ENCODE data around the gene KCNK7. TPM values are rescaled to one million over a fixed set of nuclear protein-coding genes. Genes with fewer than 3 reads are reported as not detected.

KCNK7 gene
- polyA plus RNA-seq, 4 donors, result 0.12 to 0.61 (median 0.26) TPM; not detected in 1

DNA sequence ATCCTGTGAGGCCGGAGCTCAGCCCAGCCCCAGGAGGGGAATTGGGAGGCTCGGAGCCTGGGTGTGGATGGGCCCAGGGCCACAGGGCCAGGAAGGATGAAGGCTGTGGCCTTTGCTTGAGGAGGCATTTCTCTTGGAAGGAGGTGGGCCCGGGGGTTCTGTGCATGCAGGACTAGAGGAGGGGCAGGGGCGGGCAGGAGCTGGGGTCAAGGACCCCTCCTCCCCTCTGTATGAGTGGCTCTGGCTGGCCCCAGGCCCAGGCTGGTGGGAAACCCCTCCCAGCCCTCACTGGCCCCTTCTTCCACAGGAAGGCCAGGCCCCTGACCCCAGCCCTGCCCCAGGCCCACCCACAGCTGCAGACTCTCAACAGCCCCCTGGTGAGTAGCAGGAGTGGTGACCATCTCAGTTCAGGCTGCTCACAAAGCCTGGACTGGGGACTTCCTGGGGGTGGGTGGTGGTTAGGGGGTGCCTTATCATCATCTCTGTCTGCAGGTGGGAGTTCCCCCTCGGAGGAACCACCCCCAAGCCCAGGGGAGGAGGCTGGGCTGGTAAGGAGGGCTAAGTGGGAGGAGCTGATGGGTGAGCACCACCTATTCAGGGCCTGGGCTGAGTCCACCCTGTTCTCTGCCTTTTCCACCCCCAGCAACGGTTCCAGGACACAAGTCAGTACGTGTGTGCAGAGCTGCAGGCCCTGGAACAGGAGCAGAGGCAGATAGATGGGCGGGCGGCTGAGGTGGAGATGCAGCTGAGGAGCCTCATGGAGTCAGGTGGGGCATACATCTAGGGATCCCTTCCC is 6.0 kb downstream of the KCNK7 start:
- DNase-seq (ENCODE audit: low read depth in 4 of 4, low spot score in 3 of 4), result no peak

DNA sequence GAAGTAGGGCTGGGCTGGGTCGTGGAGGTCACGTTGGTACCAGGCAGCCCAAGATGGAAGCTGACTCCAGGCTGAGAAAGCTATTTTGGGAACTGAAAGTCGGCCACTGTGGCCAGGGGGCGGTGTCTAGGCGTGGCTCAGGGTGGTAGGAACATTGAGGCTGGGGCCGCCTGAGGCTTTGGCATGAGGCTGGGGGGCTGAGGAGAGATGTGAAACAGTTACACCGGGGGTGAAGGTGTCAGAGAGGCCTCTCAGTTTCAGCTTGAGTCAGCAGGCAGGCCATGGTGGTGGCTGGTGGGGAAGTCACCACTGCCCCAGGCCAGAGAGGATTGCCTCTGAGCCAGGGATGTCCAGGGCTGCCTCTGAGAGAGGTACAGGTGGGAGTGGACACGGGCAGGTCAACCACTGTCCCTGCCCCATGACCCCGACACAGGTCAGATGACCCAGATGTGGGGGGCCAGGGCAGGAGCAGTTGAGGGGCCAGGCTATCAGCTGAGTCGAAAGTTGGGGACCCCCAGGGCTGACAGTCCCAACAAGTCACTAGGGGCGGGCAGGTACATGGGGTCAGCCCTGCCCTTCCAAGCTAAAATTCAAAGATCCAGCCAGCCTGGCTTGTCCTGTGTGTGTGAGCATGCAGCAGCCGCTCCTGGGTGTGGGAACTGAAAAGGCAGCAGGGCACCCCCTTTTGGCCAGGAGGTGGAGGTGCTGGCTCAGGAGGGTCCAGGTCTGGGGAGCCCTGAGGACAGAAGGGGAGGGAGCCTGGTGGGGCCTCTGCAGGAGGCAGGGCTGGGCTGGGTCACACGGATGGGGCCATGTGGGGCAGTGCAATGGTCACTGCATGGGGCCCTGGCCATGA is 7.2 kb downstream of the KCNK7 start:
- no peak for DNase-seq (ENCODE audit: low read depth in 4 of 4, low spot score in 3 of 4)

DNA sequence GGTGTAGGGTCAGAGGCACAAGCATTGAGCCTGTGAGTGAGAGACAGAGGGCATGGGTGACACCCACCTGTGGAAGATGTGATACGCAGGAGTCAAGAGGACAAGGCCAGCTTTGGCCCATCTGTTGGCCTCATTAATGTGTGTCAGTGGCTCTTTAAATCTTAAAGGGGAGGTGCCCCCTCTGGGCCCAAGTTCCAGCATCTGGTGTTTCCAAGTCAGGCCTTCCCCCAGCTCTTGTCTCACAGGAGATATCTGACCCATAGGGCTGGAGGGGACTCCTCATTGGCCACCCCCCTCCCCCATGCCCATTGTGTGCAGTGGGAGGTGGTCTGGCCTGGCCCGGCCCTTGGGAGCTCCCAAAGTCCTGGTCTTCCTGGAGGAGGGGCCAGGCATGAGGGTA is 8.9 kb downstream of the KCNK7 start:
- no peak for DNase-seq (ENCODE audit: low read depth in 4 of 4, low spot score in 3 of 4)

DNA sequence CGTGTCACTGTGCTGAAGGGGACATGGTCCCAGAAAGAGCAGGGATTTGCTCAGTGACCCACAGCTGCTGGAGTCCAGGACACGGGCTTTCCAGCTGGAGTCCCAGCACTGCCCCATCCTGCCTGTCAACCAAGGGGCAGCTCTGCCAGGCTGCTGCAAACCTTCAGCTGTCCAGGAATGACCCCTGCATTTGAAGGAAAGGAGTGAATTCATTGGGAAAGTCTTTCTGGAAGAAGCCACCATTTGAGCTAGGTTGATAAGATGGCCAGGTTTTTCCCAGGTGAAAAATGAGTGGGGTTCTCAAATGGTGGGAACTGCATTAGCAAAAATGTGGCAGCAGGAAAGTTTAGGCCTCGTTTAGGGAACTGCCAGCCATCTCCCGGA is 9.4 kb downstream of the KCNK7 start:
- no peak for DNase-seq (ENCODE audit: low read depth in 4 of 4, low spot score in 3 of 4)

DNA sequence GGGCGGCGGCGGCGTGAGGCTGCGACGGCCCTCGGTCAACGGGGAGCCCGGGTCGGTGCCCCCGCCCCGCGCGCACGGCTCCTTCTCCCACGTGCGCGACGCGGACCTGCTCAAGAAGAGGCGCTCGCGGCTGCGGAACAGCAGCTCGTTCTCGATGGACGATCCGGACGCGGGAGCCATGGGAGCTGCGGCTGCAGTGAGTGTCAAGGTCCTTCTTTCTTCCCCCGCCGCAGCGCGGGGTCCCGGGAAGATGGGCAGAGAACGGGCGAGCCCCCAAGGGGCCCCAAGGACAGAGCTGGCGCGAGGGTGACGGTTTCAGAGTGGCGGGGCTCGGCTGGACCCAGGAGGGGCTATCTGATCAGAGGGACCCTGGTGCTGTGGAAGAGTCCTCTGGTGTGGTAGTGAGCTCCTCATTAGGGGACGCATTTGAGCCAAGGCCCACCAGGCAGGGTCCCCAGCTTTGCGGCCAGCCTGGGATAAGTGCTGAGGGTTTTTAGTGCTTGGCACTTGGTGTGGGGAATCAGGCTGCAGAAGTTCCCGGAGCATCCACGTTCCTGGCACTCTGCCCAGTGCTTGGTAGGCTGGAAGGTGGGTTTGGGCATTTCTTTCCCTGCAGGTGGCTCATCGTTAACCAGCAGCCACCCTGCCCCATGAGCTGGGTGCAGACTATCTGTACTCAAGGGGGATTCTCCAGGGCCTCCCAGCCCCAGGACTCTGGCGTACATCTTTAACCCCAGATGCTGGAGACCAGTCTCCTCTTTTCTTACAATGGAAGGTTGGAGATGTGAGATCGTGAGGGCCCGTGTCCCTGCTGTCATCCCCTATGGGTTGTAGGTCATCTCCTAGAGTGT is 10.0 kb downstream of the KCNK7 start:
- no peak for DNase-seq (ENCODE audit: low read depth in 4 of 4, low spot score in 3 of 4)

DNA sequence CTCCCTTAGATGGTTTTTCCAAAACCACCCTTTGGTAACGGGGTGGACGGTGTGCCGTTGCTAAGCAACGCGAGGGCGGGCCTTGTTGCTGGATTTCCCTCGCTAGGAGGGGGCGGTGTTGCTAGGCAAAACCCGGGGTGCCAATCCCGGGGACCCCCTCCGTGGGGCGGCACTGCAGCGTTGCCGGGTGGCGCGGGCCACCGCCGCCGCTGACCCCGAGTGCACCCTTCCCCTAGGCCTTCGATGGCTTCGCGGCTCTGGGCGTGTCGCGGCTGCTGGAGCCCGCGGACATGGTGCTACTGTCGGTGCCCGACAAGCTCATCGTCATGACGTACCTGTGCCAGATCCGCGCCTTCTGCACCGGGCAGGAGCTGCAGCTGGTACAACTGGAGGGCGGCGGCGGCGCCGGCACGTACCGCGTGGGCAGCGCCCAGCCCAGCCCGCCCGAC is 10.9 kb downstream of the KCNK7 start:
- no peak for DNase-seq (ENCODE audit: low read depth in 4 of 4, low spot score in 3 of 4)

DNA sequence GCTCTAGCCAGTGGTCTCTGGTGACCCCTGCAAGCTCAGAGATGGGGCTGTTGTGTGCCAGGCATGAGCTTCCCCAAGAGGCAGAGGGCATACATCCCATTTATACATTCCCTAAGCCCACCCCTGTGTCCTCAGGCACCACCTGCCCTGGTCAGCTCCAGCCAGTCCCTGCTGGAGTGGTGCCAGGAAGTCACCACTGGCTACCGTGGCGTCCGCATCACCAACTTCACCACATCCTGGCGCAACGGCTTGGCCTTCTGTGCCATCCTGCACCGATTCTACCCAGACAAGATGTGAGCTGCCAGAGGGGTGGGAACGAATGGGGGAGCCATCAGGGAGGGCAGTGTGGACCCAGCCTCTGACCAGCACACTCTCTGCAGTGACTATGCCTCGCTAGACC is 11.5 kb downstream of the KCNK7 start:
- no peak for DNase-seq (ENCODE audit: low read depth in 4 of 4, low spot score in 3 of 4)

DNA sequence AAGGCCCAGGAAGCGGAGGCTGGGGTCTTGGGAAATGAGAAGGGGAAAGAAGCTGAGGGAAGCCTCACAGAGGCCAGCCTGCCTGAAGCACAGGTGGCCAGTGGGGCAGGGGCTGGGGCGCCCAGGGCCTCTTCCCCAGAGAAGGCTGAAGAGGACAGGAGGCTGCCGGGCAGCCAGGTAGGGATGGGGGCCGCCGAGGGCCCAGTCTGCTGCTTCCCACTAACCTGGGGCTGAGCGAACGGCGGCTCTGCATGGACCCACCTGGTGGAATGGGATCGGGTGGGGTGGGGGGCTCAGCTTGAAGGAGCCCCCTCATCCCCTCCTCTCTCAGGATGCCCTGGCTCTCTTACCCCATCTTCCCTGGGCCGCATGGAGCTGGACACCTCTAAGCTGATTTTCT is 12.0 kb downstream of the KCNK7 start:
- DNase-seq (ENCODE audit: low read depth in 4 of 4, low spot score in 3 of 4), result no peak

DNA sequence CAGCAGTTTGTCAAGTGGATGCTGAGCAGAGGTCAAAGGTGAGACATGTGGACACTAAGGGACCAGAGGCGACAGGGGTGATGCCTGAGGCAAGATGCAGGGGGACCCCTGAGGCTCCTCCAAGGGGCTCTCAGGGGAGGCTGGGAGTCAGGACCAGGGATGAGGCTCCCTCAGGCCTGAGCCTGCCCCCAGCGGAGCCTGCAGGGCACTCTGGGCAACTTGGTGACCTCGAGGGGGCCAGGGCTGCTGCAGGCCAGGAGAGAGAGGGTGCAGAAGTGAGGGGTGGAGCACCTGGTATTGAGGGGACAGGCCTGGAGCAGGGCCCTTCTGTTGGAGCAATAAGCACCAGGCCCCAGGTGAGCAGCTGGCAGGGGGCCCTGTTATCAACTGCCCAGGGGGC is 13.7 kb downstream of the KCNK7 start:
- no peak for DNase-seq (ENCODE audit: low read depth in 4 of 4, low spot score in 3 of 4)

DNA sequence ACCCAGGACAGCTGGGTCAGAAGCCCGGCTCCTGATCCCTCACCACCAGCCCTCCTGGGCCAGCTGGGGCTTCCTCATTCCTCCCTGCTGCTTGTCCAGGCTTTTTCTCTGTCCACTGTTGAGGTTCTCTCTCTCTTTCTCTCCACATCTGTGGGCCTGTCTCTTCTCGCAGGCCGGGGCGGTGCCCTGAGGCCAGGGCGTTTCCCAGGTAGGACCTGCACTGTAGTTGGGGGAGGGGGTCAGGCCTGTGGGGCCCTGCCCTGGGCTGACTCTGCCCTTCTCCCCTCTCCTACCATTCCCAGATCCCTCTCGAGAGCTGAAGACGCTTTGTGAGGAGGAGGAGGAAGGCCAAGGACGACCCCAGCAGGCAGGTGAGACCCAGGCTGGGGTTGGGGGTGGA is 14.8 kb downstream of the KCNK7 start:
- DNase-seq (ENCODE audit: low read depth in 4 of 4, low spot score in 3 of 4), result no peak

DNA sequence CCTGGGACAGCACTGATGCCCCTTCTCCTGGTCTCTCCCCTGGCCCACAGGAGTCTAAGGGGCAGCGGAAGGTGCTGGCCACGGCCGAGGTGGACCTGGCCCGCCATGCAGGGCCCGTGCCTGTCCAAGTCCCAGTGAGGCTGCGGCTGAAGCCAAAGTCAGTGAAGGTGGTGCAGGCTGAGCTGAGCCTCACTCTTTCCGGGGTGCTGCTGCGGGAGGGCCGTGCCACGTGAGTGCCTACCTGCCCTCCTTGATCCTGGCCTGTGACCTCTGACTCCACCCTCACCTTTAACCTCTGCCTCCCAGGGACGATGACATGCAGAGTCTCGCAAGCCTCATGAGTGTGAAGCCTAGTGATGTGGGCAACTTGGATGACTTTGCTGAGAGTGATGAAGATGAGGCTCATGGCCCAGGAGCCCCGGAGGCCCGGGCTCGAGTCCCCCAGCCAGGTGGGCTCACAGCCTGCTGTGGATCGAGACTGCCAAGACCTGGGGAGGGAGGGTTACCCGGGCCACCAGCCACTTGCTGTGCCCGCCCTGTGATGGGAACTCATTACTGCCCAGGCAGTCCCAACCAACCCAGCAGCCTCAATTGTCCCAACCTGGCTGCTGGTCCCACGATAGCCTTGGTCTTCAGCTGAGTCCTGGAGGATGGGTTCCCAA is 15.4 kb downstream of the KCNK7 start:
- DNase-seq (ENCODE audit: low read depth in 4 of 4, low spot score in 3 of 4), result no peak

DNA sequence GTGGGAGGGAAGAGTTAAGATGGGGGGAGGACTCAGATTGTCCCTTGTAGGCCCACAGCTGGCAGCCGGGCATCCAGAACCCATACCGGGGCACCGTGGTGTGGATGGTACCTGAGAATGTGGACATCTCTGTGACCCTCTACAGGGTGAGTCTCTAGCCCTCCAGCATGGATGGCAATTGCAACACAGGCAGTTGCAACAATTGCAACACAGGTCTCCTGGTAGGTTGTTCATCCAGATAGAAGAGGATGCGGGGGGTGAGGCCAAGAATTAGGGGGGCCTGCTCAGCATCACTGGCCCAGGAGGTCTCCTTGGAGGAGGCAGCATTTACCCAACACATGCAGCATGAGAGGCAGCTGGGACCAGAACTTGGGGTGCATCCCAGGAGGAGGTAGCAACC is 16.3 kb downstream of the KCNK7 start:
- no peak for DNase-seq (ENCODE audit: low read depth in 4 of 4, low spot score in 3 of 4)

DNA sequence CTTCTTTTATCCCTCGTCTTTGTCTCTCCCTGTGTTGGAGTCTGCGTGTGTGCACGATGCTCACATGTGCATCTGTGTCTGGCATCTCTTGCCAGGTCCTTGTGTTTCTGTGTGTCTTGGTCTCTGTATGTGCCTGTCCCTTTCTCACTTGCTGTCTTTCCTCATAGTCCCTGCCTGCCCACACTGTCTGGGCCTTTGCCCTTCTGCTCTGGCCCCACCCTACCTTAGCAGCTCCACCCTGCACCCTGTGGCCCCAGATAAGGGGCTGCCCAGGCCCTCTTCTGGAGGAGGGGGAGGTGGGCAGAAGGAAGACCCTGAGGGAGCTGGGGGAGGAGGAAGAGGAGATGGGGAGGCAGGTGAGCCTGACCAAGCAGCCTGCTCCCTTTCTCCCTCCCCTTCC is 16.9 kb downstream of the KCNK7 start:
- DNase-seq (ENCODE audit: low read depth in 4 of 4, low spot score in 3 of 4), result no peak

DNA sequence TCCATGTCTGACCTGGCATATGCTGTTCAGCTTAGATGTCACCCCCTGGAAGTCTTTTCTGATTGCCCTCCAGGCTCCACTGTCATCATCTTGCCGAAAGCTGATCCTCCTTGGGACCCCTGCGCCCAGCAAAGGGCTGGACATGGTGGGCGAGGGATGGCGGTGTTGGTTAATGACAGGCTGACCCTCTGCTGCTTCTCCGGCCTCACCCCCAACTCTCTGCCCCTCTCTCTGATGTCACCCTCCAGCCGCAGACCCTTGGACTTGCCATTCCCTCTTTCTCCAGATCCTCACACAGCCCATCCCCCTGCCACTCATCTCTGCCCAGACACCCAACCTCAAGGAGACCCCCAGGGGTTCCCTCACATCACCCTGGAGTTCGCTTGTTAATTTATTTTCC is 17.5 kb downstream of the KCNK7 start:
- DNase-seq (ENCODE audit: low read depth in 4 of 4, low spot score in 3 of 4), result no peak

DNA sequence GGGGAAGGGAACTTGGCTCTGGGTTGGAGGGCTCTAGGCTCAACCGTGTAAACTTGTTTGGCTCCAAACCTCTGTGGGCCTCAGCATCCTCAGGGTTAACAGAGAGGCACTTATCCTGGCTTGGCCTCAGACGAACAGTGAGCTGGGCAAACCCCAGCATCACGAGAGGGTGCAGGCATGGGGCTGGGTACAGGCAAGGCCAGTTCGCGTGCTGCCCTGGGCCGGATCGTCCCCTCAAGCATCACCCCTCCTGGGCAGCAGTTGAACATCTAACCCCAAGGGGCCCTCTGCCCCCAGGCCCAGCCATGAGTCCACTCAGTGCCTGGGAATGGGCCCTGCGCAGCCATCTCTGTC is 17.9 kb downstream of the KCNK7 start:
- no peak for DNase-seq (ENCODE audit: low read depth in 4 of 4, low spot score in 3 of 4)

DNA sequence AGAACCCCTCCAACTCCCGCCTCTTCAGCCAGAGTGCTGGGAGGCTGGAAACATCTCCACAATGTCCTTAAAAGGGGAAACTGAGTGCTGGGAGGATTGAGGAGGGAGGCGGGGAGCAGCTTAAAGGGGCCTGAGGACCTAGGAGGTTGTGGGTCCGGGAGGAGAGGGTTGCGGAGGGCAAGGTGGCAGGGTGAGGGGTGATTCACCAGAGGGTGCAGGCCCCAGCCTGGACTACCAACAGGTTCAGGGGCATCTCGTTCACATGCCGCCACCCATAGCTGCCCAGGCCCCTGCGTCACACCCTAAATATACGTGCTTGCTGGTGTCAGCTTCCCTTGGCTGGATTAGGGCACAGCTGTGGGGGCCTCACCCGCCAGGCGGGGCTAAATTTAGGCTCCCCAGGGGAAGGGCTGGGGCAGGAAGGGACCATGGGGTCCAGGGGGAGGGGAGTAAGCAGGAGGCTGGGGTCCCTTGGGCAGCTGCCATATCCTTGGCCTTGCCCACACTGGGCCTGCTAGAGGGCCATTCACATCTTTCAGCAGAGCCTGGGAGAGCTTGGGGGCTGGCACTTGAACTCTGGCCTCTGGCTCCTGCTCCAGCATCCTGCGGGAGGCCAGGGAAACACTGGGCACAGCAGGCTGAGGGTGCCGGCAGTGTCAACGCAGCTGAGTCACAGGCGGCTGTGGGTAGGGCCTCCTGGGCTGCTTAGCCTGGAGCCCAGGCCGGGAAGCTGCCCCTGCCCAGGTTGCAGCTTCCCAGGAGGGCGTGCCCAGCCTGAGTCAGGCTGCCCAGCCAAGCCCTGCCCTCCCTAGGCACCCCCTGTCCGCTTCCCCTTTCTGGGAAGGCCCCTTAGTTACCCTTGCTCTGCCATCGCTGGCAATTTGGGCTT is 18.5 kb downstream of the KCNK7 start:
- no peak for DNase-seq (ENCODE audit: low read depth in 4 of 4, low spot score in 3 of 4)

DNA sequence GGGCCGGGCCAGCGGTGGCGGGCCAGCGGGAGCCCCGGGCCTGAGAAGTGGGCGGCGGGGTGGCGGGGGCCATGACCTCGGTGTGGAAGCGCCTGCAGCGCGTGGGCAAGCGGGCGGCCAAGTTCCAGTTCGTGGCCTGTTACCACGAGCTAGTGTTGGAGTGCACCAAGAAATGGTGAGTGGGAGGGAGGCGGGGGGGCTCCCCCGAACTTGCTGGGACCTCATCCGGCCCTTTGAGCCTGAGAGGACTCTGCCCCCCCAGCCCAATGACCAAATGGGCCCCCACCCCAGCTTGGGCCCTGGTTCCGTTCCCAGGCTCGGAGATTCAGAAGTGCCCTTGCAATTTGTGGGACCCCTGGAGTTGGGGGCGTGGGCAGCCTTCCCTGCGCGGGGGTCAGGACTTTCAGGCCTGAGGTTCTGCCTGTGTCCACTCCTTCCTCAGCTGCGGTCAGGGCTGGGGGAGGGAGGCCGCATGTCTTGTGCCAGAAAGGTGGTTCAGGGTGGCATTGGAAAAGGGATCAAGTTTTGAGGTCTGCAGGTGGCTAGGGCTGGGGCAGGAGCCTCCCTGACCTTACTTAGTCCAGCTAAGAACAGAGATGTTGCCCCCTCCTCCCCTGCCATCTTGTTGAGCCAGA is 19.3 kb downstream of the KCNK7 start:
- DNase-seq (ENCODE audit: low read depth in 4 of 4, low spot score in 3 of 4), result no peak

DNA sequence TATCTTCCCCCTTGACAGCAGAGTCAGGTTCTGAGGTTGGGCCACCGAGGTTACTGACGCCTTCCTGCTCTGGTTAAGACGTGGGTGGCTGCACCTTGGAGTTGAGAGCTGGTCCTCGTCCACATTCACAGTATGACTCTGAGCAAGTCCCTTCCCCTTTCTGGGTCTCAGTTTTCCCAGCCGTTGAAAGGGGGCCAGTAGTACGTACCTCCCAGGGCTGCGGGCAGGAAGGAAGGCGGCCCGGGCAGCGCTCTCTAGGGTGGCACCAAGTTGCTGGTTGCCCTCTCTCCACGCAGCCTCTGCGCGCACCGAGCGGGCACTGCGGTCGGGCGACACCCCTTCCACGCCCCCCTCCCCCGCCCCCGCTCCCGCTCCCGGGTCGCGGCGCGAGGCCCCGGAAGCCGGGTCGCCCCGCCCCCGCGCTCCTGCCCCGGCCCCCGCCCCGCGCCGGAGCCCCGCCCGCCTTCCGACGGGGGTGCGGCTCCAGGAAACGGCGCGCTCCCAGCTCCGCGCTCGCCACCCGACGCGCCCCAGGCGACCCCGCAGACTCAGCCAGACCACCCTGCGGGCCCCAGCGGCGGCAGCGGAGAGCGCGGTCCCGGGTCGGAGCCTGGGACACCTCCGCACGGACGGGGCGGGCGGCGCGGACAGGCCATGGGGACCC is 19.9 kb downstream of the KCNK7 start, which contains the start of gene EHBP1L1:
EHBP1L1 (plus strand) TSS at position 486 of the 664 bp plus-strand sequence. CDS start 250 bp downstream, outside the sequence.
- no peak for DNase-seq (ENCODE audit: low read depth in 4 of 4, low spot score in 3 of 4)
